Activated CD8-positive, alpha-beta memory T cell treated with anti-CD3 and anti-CD28 coated beads, Interleukin-2, amount 10 ng/mL, durations not matched to agents 7 days and 5 days (primary cell): ENCODE data around the gene NGDN. TPM values are rescaled to one million over a fixed set of nuclear protein-coding genes. Genes with fewer than 3 reads are reported as not detected.

ENCODE experiments used
- ATAC-seq: fragments of 150-1000 bp; cut with Tn5 transposase; one replicate; pipeline ENCODE4 v1.10.0; 2021; ENCODE audit warnings: moderate library complexity
- CTCF ChIA-PET: fragments of 350-600 bp; sonication (Branson Sonifier 250); formaldehyde crosslinking; loops from one replicate; lab custom pipeline; 2021; ENCODE audit warnings: antibody characterized with exemption; lab: Charles Lee
- DNase-seq: peaks from one replicate; pipeline ENCODE4 v3.0.0-alpha.2; 2020
- H3K27ac Mint-ChIP-seq: one replicate; pipeline ENCODE4 v1.8.0; 2021; ENCODE audit warnings: mild to moderate bottlenecking, mixed read lengths
- H3K27me3 Mint-ChIP-seq: one replicate; pipeline ENCODE4 v1.8.0; 2021; ENCODE audit warnings: mixed read lengths
- H3K36me3 Mint-ChIP-seq: one replicate; pipeline ENCODE4 v1.8.0; 2021; ENCODE audit warnings: mild to moderate bottlenecking, mixed read lengths
- H3K4me1 Mint-ChIP-seq: one replicate; pipeline ENCODE4 v1.8.0; 2021; ENCODE audit warnings: mixed read lengths
- H3K4me3 Mint-ChIP-seq: one replicate; pipeline ENCODE4 v1.8.0; 2021; ENCODE audit warnings: mild to moderate bottlenecking, moderate library complexity, mixed read lengths
- H3K9me3 Mint-ChIP-seq: one replicate; pipeline ENCODE4 v1.8.0; 2022; ENCODE audit warnings: low read depth, mixed read lengths
- total RNA-seq, 2 experiments: library from RNA; stranded (reverse); gene quantifications; one replicate each; pipeline ENCODE4 v1.2.3, GENCODE V29; 2021

NGDN gene
- total RNA-seq, 2 experiments from 2014 or later, result 42.7 to 53.0 TPM

- Mint-ChIP-seq H3K9me3 (no peaks in the 10 kb centered on the region), H3K36me3 (no peaks in the 10 kb centered on the region), H3K27me3 (no peaks in the 10 kb centered on the region), H3K27ac (no peak overlapping the region), H3K4me3 (no peak overlapping the region), H3K4me1 (no peaks in the 10 kb centered on the region)
- no peak for DNase-seq
- CTCF ChIA-PET, result no interaction called here
- no peak for ATAC-seq
Measured at GRCh38 chr14:23492618-23493272, 23.2 kb downstream of the NGDN start.

GRCh38 chr14:23494223-23494622 is 24.7 kb downstream of the NGDN start:
- Mint-ChIP-seq H3K27me3 (no peaks in the 10 kb centered on the region), H3K4me1 (no peaks in the 10 kb centered on the region), H3K27ac (no peak overlapping the region), H3K4me3 (no peak overlapping the region), H3K36me3 (no peaks in the 10 kb centered on the region), H3K9me3 (no peaks in the 10 kb centered on the region)
- DNase-seq (no peak), ATAC-seq (no peak)
- CTCF ChIA-PET, result no interaction called here

DNA sequence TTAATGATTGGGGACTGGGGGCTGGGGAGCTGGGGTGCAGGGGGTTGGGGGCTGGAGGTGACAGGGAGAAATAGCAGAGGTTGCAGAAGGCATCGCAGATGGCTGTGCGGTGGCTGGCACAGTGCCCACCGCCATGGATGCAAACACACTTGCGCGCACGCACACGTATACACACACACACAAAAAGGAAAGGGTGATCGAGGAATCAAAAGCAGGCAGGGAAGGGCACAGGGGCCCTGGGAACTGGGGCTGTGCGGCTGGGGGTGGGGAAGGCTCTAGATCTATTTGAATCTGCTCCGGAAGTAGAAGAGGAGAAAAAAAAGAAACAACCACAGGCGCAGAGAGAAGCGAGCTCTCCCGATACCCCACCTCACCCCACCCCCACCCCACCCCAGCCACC is 42.7 kb downstream of the NGDN start:
- no peak for DNase-seq
- ATAC-seq, result no peak

GRCh38 chr14:23513005-23513817 is 43.7 kb downstream of the NGDN start:
- H3K36me3 Mint-ChIP-seq, result no peaks in the 10 kb centered on the region
- H3K4me1 Mint-ChIP-seq, result peaks cover 3% of the 10 kb centered on the region
- H3K27me3 Mint-ChIP-seq, result no peaks in the 10 kb centered on the region
- no peaks in the 10 kb centered on the region for H3K9me3 Mint-ChIP-seq
- ATAC-seq (no peak), DNase-seq (no peak)
- CTCF ChIA-PET, result interaction anchor here (1.5 kb wide), 1 partner anchor 28 kb away, joined by 3 read pairs; no protein-coding TSS in a partner anchor
- no peak overlapping the region for H3K4me3 Mint-ChIP-seq
- no peak overlapping the region for H3K27ac Mint-ChIP-seq

More for the DNA sequence above, 42.7 kb downstream of the NGDN start:
- Mint-ChIP-seq H3K27ac (peak overlapping the region; percentile 54), H3K4me1 (peaks cover 3% of the 10 kb centered on the region), H3K9me3 (no peaks in the 10 kb centered on the region), H3K27me3 (no peaks in the 10 kb centered on the region), H3K36me3 (no peaks in the 10 kb centered on the region), H3K4me3 (peak overlapping the region; percentile 62)
- CTCF ChIA-PET, result interaction anchor here (1.5 kb wide), 1 partner anchor 27 kb away, joined by 3 read pairs; no protein-coding TSS in a partner anchor

GRCh38 chr14:23513818-23514643 is 44.5 kb downstream of the NGDN start:
- DNase-seq (no peak), ATAC-seq (no peak)
- CTCF ChIA-PET, result no interaction called here
- peaks cover 3% of the 10 kb centered on the region for H3K4me1 Mint-ChIP-seq
- no peaks in the 10 kb centered on the region for H3K9me3 Mint-ChIP-seq
- H3K36me3 Mint-ChIP-seq, result no peaks in the 10 kb centered on the region
- no peak overlapping the region for H3K27ac Mint-ChIP-seq
- no peaks in the 10 kb centered on the region for H3K27me3 Mint-ChIP-seq
- H3K4me3 Mint-ChIP-seq, result no peak overlapping the region

GRCh38 chr14:23514644-23514957 is 45.1 kb downstream of the NGDN start:
- H3K4me1 Mint-ChIP-seq, result peaks cover 3% of the 10 kb centered on the region
- H3K36me3 Mint-ChIP-seq, result no peaks in the 10 kb centered on the region
- DNase-seq, result no peak
- H3K9me3 Mint-ChIP-seq, result no peaks in the 10 kb centered on the region
- CTCF ChIA-PET, result no interaction called here
- ATAC-seq, result no peak
- H3K27me3 Mint-ChIP-seq, result no peaks in the 10 kb centered on the region
- H3K27ac Mint-ChIP-seq, result no peak overlapping the region
- no peak overlapping the region for H3K4me3 Mint-ChIP-seq

GRCh38 chr14:23517650-23518326 is 48.3 kb downstream of the NGDN start:
- DNase-seq, result no peak
- Mint-ChIP-seq H3K4me1 (no peaks in the 10 kb centered on the region), H3K27me3 (no peaks in the 10 kb centered on the region), H3K4me3 (no peak overlapping the region), H3K36me3 (no peaks in the 10 kb centered on the region), H3K27ac (no peak overlapping the region), H3K9me3 (no peaks in the 10 kb centered on the region)
- CTCF ChIA-PET, result interaction anchor here (0.9 kb wide), 1 partner anchor 44 kb away, joined by 3 read pairs; no protein-coding TSS in a partner anchor
- ATAC-seq, result no peak

DNA sequence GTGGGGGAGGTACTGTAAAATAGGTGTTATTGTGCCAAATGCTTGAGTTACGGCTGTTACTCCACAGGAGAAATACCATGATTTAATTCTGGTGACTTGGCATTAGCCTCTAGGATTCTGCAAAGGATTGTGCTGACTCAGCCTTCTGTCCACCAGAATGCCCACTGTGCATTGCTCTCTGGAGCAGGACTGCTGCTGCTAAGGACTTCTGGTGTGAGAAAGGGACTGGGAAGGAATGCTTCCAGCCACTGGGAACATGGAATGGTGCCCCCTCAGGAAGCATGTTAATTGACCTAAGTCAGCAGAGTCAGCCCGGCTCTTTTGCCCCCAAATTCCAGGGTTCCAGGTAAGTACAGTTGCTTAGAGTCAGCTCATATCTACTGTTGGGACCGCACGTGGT is 49.2 kb downstream of the NGDN start:
- DNase-seq, result no peak

GRCh38 chr14:23520899-23521533 is 51.5 kb downstream of the NGDN start:
- DNase-seq (no peak), ATAC-seq (no peak)
- no peak overlapping the region for H3K4me3 Mint-ChIP-seq
- H3K36me3 Mint-ChIP-seq, result no peaks in the 10 kb centered on the region
- H3K9me3 Mint-ChIP-seq, result no peaks in the 10 kb centered on the region
- no peaks in the 10 kb centered on the region for H3K27me3 Mint-ChIP-seq
- H3K4me1 Mint-ChIP-seq, result no peaks in the 10 kb centered on the region
- CTCF ChIA-PET, result interaction anchor here (0.7 to 1.5 kb wide), 3 partner anchors 39 to 43 kb away, joined by 3 to 5 read pairs (median 3); no protein-coding TSS in a partner anchor
- H3K27ac Mint-ChIP-seq, result no peak overlapping the region

More for the DNA sequence above, 49.2 kb downstream of the NGDN start:
- ATAC-seq, result no peak
- no peaks in the 10 kb centered on the region for H3K9me3 Mint-ChIP-seq
- H3K4me1 Mint-ChIP-seq, result no peaks in the 10 kb centered on the region
- H3K27ac Mint-ChIP-seq, result no peak overlapping the region
- no peaks in the 10 kb centered on the region for H3K36me3 Mint-ChIP-seq
- no peak overlapping the region for H3K4me3 Mint-ChIP-seq
- H3K27me3 Mint-ChIP-seq, result no peaks in the 10 kb centered on the region
- CTCF ChIA-PET, result interaction anchor here (0.9 kb wide), 1 partner anchor 45 kb away, joined by 3 read pairs; no protein-coding TSS in a partner anchor

DNA sequence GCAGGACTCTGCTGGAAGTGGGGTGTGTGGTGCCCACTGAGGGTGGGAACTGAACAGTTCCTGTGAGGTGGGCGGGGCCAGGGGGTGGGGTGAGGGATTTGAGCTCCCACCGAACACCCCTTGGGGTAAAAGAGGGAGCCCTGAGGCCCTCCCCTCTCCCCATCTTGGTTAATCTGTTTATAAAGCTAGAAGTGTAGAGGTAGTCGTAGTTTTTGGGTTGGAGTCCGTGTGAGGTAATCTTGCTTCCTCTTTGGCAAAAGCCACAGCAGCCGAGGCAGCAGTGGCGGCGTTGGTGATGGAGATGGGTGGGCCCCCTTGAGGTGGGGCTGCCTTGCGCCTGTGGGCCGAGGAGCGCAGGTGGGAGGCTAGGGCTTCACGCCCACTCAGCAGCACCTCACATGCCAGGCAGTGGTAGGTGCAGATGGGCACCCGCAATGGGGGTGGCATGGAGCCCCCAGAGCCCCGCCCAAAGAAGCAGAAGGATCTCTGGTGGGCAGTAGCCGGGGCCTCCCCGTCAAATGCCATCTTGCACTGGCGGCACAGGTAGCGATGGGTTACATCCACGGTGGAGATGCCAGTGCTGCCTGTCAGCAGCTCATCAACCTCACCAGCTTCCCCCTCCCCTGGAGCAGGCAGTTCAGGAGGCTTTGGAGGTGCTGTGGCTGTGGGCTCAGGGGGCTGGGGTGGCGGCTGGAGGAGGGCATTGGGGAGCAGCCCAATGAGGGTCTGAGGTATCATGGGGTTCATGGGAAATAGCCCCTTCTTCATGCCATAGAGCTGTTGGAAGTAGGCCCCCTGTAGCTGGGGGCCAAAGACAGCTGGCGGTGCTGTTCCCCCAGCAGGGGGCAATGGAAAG is 52.5 kb downstream of the NGDN start:
- Mint-ChIP-seq H3K4me1 (no peaks in the 10 kb centered on the region), H3K27ac (no peak overlapping the region), H3K4me3 (no peak overlapping the region), H3K36me3 (no peaks in the 10 kb centered on the region), H3K27me3 (no peaks in the 10 kb centered on the region), H3K9me3 (no peaks in the 10 kb centered on the region)
- CTCF ChIA-PET, result interaction anchor here (0.7 to 1.5 kb wide), 3 partner anchors 38 to 44 kb away, joined by 3 to 4 read pairs (median 3); no protein-coding TSS in a partner anchor
- no peak for ATAC-seq
- DNase-seq, result no peak

DNA sequence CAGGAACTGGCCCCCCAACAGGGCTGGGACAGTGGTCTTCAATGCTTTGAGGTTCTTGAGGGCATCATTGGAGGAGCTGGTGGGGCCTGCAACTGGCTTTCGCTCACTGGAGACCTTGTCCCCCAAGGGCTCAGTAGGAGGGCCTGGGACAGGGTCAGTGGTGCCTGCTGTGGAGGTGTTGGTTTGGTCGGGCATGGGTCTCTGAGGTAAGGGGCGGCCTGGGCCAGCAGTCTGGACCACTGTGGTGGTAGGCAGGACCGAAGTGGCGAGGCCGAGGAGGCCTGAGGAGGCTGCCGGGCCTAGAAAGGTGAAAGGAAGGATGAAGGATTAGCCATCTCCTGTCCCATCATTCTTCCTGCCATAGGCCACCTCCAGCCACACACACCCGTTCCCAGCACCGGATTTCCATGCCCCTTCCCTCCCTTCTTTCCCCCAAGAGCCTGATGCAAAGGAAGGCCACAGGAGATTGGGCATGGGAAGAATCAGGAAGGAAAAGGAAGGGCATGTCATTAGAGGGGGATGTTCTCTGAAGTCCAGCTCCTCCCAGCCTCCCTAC is 53.2 kb downstream of the NGDN start:
- CTCF ChIA-PET, result interaction anchor here (1.5 kb wide), 1 partner anchor 45 kb away, joined by 4 read pairs; no protein-coding TSS in a partner anchor
- H3K27me3 Mint-ChIP-seq, result no peaks in the 10 kb centered on the region
- H3K36me3 Mint-ChIP-seq, result no peaks in the 10 kb centered on the region
- DNase-seq (no peak), ATAC-seq (no peak)
- no peak overlapping the region for H3K27ac Mint-ChIP-seq
- H3K4me1 Mint-ChIP-seq, result no peaks in the 10 kb centered on the region
- H3K9me3 Mint-ChIP-seq, result no peaks in the 10 kb centered on the region
- no peak overlapping the region for H3K4me3 Mint-ChIP-seq
